Middle frontal gyrus (tissue), 1 donor: ENCODE measurements around the gene CACNB1.

Experiments
- DNase-seq: peaks from one replicate; pipeline ENCODE4 v3.0.0-alpha.2; 2015; ENCODE audit warnings: low spot score; ENCODE audit errors: extremely low spot score

Gene CACNB1

DNA sequence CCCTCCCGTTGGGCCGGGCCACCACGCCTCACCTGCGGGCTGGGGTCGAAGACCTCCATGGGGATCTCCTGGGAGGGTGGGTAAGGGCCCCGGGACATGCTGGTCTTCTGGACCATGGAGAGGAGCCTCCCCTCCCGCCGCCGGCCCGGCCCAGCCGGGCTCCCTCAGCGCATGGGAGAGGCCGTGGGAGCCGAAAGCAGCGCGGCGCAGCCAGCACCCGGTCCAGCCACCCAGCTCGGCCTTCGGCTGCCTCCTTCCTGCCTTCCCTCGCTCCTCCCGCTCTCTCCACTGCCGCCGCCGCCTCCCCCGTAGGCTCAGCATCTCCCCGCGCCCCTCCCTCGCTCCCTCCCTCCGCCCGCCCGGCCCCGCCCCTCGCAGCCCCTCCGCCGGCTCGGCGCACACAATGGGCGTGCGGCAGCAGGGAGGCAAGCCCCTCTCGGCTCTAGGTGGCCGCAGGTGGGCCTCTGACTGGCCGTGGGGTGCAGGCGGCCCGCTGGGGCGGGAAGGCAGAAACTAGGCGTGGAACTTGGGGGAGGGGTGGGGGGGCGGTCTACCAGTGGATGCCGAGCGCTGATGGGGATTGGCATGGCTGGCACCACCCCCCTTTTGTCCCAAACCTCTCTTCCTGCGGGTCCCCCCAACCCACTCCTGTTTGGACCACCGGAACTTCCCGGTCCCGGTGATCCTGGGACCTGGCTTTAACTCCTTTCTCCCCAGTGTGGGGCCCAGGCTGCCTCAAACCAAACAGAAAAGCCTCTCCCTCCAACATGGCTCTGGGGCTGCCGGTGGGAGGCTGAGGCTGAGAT lies at the start of gene CACNB1:
Gene CACNB1, minus strand, starts transcription at position 290 of the 806 bp plus-strand sequence. Its CDS starts 174 bp downstream, at position 116.
- DNase-seq: peak; percentile 40

DNA sequence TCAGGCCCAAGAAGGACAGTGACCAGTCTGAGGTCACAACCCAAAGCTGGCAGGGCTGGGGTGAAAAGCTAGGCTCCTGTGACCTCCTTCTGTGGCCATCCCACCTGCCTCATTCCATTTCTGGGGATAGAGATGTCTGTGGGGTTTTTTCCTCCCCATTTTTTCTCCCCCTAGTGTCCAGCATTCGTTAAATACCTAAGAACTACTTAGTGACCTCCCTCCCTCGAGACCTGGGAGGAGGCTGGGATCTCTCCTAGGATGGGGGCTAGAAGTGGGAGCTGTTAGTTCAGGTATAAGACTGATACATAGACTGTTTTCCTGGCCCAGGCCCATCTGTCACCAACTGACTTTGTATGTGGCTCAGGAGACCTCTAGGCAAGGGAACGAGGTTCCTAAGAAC lies 48.8 kb upstream of the CACNB1 start:
- DNase-seq: no peak

DNA sequence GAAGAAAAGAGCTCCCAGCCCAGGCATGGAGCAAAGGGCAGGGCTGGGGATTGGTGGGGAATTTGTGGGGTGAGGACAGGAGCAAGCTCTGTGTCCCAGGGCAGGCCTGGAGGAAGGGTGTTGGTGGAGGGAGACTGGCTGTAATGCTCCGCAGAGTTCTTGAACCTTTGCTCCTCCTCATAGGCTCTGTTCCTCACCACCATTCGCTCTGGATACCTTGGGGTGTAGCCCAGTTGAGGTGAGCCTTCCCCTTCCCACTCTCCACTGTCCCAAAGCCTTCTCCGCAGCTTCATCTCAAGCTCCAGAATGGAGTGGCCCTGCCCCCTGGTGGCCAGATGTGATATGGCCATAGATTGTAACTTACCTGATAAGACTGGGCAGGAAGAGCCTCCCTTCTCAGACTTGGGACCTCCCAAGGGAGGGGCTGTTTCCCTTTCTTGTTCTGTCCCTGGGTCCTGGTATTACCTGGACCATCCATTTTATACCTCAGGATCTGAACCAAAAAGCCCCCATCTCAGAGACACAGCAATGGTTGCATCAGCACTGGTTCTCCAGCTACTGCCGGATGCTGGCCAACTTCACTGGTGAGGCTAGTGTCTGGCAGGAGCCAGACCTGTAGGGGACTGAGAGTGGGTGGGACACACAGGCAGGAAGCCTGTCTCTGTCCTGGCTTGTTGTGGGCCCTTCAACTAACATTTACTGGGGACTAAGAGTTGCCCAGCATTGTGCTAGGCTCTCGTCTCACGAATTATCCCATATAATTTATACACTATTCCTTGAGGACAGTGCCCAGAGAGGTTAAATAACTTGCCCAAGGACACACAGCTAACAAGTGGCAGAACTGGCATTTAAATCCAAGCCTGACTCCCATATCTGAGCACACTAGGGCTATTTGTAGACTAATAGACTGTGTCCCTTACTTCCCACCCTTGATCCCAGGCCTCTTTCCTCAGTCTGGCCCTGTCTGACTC lies 47.4 kb upstream of the CACNB1 start:
- peak; percentile 78 for DNase-seq

DNA sequence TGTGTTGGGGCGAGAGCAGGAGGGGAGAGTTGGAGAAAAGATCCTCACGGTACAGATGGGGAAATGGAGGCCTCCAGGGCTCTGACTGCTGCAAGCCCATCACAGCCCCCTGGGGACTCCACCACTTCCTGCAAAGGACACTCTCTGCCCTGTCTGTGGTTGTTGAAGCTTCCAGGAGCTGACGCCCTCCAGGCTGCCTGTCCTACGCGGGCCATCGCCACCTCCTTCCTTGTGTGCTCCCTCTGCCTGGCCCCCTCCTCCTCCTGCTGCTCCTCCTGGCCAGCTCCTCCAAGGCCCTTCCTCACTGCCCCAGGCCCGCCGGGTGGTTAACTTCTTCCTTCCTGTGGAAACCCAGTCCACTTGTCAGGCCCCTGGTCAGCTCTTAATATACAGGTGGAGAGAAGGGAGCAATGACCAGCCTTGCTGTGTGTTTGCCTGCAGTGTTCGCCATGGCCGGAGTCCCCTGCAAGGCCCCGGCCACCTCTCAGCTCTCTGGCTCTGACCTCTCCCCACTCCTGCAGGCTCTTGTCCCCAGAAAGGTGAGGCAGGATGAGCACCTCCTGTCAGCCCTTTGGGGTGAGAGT lies 46.6 kb upstream of the CACNB1 start:
- DNase-seq: no peak

DNA sequence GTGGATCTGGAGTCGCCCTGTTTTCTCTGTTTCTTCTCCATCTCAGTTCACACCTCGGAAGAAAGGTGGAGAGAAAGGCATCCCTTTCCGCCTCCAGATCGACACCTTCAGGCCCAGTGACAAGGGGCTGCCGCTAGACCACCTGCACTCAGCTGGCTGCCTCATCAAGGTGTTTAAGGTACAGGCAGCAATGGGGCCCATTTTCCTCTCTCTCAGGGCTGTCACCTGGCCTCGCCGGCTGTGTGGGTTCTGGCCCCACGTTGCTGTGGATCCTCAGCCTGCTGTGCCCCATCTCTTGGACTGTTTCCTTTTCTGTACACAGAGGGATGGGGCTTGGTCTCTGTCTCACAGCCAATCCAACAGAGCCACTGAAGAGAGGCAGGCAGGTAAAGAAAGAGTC lies 45.7 kb upstream of the CACNB1 start:
- no peak for DNase-seq

DNA sequence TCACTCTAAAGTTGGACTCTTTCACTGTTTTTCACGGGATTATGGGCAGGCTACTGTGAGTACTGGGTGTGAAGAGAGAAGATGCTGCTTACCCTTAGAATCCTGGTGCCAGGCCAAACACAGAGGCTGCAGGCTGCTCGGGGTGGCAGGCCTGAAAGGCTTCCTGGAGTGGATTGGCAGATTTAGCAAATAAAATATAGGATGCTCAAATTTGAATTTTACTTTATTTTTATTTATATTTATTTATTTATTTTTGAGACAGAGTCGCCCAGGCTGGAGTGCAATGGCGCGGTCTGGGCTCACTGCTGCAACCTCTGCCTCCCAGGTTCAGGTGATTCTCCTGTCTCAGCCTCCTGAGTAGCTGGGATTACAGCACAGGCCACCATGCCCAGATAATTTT lies 43.2 kb upstream of the CACNB1 start:
- no peak for DNase-seq

DNA sequence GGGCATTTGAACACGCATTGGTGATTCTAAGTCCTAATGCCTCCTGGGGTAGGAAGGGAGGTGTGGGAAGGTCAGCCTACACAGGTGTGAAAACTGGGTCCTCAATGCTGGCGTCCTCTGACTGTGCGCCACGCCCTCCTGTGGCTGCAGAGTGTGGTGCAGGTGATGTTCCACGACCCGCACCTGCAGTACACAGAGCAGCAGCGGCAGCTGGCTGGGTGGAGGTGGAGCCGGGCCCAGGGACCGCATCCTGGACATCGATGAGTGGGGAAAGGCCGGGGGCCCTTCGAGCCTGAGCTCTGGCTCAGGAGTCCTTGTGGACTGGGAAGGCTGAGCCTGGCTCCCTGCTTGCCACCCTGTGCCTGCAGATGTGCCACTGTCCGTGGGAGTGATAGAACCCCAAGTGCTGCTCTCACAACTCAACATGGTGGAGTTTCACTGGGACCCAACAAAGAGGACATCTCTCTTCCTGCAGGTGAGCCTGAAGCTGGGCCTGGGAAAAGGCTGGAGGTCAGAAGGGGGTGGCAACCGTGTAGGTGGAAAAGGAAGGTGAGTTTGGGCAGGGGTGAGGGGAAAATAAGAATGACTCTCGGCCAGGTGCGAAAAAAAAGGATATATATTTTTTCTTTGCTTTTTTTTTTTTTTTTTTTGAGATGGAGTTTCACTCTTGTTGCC lies 42.3 kb upstream of the CACNB1 start:
- DNase-seq: no peak

DNA sequence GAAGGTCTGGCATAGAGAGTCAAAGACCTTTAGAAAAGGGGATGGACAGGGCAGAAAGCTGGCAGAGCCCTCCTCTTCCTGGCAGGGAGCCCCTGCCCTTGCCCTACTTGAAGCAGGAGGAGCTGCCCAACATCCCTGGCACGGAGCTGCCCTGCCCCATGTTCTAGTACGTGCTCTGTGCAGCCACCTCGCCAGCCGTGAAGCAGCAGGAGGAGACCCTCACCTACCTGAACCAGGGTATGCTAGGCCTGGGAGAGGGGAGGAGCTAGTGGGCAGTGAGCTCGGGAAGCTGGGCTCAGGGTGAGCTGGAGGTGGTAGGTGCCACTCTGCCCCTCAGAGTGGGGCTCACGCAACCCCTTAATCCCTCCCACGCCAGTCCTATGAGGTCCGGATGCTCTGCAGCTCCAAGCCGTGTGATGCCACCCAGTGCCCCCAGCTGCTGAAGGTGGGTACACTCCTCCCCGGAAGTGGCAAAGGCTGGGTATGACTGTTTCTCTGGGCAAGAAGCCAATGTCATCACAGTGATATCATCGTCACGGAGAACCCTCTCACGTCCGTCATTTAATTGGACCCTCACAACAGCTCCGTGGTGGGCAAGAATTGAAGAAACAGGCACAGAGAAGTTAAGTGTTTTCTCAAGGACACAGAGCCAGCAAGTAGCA lies 41.0 kb upstream of the CACNB1 start:
- no peak for DNase-seq

DNA sequence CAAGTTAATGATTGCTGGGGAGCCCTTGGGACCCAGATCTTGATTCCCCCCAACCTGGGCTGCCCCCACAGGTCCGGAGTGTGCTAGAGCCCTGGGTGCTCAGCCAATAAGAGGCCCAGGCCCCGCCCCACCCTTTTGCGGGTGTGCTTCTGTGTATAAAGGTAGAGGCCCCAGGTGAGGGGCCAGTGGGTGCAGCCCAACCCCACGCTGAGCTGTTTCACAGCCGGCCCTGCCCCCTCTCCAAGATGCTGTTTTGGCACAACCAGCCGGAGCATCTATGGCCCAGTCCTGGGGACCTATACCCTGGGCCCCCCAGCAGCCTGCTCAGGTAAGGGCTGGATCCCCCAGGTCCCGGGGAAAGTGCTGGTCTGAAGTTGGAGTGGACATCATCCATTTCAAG lies 40.1 kb upstream of the CACNB1 start:
- no peak for DNase-seq

DNA sequence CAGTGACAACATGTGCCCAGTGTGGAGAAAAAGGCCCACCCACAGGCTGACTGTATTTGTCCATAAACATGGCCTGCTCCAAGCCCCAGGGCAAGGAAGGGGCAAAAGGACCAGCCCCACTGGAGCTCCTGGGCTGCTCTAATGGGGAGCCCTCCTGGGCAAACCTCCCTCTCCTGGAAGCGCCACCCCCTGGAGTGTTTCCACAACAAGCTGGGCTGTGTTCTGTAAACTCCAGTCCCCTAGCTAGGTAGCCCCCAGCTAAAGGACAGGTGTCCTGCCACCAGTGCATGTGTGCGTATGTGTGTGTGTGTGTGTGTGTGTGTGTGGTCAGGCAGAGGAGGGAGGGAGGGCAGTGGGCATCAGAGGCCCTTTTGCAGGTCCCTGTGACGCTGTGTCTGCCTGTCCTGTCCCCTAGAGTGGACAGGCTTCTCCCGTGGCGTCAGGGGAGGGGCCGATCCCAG lies 39.5 kb upstream of the CACNB1 start:
- no peak for DNase-seq

DNA sequence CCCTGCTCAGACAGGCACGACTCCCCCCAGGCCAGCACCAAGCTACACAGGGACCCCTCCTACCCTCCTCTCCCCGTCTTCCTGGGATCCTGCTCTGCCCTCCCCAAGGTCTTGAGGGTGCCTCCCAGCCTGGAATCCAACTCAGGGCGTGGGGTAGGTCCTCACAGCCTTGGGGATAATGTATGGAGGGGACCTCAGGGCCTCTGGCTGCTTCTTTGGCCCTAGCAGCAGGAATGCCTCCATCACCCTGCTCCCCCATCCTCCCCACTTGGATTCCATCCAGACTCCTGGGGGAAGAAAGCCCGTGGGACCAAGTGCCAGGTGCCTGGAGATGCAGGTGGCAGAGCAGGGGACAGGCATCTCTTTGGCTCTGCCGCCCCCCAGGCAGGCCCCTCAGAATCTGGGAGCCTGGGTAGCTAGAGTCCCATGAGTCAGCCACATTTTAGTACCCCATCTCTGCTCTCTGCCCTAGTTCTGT lies 39.0 kb upstream of the CACNB1 start:
- no peak for DNase-seq

DNA sequence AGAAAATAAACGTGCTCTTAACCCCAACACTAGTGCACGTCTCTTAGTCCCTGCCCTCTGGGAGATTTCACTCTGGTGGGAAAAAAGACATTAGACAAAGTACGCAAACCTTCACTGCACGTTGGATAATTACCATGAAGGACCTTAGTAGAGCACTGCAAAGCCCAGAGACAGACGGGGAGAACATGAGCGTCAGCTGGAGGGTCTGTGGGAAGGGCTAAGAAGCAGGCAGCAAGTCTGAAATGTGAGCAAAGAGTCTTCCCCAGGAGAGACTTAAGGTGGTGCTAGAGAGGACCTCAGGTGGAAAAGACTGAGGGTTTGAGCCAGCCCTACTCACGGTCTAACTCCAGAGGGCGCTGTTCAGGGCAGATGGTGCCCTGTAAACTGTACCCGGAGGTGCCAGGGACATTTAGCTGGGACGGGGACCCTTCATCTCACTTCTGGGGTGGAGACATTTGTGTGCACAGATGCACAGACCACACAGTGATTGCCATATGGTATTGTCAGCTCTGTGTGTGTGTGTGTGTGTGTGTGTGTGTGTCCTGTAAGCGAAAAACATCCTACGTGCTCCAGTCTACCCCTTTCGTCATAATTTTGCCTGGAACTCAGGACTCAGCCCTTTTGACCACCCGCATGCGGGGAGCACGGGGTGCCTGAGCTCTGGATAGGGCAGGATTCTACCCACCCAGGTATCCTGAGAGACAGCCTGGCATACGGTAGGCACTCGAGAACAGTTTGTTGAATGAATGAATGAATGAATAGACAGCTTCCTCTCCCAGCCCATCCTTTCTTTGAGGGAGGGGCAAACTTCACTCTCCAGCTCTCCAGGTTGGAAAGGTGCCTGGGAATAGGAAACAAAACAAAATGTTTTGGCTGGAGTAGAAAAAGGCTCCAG lies 38.3 kb upstream of the CACNB1 start:
- no peak for DNase-seq

DNA sequence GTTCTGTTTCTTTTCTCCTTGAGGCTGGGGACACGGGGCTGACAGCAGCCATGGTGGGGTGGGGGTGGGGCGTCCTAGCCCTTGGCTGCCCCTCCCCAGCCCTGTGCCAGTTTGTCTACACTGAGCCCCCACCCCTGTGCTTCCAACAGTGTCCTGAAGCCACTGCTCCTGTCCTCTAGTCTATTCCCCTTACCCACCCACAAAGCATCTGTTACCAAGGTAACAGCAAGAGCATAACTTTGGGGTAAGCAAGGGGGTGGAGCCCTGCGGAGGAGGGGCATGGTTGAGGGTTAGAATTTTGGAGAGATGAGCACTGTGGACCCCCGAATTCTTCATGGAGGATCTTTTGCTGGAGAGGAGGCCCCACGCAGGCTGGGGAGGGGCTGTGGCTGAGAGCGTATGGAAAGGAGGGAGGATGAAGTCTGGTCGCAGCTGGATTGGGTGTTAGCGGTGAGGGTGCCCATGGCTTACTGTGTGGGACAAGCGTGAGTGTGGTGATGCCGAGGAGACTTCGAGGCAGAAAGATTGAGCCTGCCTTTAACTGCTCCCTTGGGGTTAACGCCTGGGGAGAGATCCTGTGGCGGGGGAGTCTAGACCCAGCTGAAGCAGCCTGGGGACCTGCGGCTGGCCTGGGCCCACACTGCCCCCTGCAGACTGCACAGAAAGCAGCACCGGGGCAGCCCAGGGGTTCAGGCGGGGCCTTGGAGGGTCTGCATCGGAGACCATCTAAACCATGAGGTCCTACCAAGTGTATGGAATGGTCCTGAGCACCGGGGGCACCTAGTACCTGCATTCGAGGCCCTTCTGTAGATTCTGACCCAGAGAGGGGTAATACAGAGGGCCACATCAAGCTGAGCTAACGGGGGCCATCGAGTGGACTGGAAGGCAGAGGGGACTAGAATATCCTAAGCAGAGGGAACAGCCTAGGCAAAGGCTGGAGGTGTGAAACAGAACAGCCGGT lies 34.4 kb upstream of the CACNB1 start:
- no peak for DNase-seq

DNA sequence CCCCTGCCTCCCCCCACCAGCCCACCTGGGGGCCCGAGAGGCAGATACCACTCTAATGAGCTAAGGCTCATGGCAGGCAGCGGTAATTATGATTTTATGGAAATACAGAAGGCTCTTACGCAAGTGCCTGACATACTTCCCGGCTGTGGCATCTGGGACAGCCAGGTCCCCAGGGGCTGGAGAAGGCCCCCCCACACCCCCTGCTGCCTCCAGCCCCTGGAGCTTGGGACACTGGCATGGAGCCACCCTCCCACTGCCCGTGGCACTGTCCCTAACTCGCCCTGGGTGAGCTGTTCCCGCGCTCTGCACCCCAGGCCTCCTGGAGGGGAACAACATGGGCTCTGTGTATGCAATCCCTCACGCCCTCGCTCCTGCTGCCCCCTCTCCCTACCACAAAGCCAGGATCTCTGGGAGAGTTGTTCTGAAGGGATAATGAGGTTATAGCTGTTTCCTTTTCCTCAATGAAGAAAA lies 33.7 kb upstream of the CACNB1 start:
- DNase-seq: no peak

DNA sequence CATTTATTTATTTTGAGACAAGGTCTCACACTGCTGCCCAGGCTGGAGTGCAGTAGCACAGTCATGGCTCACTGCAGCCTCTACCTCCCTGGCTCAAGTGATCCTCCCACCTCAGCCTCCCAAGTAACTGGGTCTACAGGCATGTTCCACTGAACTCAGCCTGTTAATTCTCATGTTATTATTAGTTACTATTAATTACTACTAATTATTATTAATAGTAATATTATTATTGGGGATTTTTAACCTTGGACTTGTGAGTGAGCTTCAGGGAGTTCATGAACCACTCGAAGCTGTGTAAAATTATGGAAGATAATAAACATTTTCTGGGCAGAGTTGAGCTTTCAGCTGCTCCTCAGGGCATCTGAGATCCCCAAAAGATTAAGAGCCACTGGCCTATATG lies 32.9 kb upstream of the CACNB1 start:
- no peak for DNase-seq

DNA sequence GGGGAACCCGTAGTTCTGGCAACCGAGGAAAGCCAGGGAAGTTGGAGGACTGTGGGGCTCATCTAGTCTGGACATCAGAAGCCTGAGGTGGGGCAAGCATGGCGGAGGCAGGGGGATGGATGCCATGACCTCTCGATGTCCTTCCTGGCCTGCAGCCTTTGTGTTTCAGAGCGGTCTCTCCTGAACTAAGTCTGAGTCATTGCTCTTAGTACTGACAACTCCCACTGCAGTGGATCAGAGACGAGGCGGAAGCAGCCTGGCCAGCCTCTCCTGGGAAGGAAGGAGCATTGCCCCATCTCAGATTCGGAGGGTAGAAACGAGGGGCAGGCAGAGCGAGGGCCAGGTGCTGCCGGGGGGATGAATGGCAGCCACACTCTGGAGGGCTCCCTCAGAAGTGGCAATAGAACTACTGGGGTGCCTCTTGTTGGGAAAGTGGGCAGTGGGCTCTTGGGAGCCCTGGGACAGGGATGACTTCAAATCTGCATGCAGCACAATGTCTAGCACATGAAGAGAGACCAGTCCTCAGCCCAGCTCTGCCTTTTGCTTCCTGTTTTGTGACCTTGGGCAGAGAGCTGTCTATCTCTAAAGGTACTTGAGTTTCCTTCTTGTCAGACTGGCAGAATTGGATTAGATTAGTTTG lies 31.9 kb upstream of the CACNB1 start:
- DNase-seq: no peak

DNA sequence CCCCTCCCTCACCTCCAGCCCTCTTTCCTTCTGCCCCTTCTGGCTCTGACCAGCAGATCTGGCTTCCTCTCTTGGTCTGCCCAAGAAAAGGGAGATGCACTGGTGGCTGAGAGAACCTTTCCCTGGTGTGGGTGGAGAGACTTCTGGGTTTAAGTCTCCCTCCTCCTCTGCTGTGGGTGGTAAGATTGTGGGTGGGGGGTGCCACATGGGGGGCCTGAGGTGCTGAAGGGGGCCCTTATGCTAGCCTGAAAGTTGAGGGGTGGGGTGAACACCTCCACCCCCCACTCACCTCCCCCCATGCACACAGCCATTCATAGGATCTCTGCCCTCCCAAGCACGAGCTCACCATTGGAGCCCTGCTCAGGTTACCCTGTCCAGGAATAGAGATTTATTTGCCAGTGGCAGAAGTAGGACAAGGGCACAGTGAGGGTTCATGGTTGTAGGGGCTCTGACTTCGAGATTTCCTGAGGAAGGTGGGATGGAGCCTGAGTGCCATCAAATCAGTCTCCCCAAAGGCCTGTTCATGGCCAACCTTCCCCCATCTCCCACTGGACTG lies 30.0 kb upstream of the CACNB1 start:
- DNase-seq: no peak
